Measurements from ENCODE around the gene CD40.

The CD40 gene

DNA sequence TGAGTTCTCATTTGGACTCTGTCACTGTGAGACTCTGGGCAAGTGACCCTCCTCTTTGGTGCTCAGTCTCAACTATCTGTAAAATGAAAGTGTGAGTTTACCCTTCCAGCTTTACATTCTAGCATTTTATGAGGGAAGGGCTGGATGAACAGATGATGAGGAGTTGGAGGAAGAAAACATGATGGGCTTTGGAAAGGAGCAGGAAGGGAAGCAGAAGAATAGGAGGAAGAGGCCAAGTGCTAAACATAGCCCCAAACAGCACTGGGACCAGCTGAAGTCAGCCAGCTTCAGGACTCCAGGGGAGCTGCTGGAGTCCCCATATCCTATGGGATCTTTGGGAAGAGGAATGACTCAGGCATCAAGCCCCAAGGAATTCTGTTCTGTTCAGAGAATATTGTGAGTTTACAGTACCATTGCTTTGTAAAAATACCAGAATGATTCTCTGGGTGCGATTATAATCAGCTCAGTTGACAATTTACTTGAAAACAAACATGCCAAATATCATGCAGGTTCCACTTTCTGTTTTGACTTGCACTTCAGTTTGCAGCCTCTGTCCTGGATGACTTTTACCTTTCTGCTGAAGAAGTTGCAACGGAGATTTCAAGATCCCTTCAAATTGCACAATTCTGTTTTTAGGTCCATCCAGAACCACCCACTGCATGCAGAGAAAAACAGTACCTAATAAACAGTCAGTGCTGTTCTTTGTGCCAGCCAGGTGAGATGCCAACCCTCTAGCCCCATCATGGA lies 3.2 kb downstream of the CD40 start:
- H3K4me3 ChIP-seq (ENCODE audit: insufficient read depth, low read depth, low read length, poor library complexity, severe bottlenecking) = no peak overlapping the region
- DNase-seq = no peak
- H3K27me3 ChIP-seq (replicated peaks; ENCODE audit: control insufficient read depth, insufficient read depth, low read length, poor library complexity, severe bottlenecking) = no peaks in the 10 kb centered on the region
- H3K36me3 ChIP-seq (ENCODE audit: control insufficient read depth, insufficient read depth, low read length) = no peaks in the 10 kb centered on the region
- no peaks in the 10 kb centered on the region for H3K9me3 ChIP-seq (ENCODE audit: control insufficient read depth, low read length)
- peaks cover 11% of the 10 kb centered on the region for H3K4me1 ChIP-seq (ENCODE audit: control insufficient read depth, insufficient read depth, low read length, poor library complexity, severe bottlenecking)
- H3K27ac ChIP-seq (ENCODE audit: insufficient read depth, low read length, poor library complexity, severe bottlenecking) = no peak overlapping the region

DNA sequence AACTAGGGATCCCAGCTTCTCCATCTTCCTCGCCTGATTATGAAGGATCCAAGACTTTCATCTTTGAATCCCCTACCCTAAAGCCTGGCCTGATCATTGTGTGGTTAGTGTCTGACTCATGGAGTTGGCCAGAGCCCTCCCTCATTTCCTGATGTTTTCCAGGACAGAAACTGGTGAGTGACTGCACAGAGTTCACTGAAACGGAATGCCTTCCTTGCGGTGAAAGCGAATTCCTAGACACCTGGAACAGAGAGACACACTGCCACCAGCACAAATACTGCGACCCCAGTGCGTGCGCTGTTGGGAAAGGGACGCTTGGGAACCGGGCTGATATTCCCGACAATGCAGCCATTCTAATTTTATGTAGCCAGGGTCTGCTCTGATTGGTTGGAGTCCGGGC lies 4.0 kb downstream of the CD40 start:
- no peak for DNase-seq
- Histone ChIP-seq H3K27me3 (replicated peaks; ENCODE audit: control insufficient read depth, insufficient read depth, low read length, poor library complexity, severe bottlenecking) (no peaks in the 10 kb centered on the region), H3K9me3 (ENCODE audit: control insufficient read depth, low read length) (no peaks in the 10 kb centered on the region), H3K4me3 (ENCODE audit: insufficient read depth, low read depth, low read length, poor library complexity, severe bottlenecking) (no peak overlapping the region), H3K36me3 (ENCODE audit: control insufficient read depth, insufficient read depth, low read length) (no peaks in the 10 kb centered on the region), H3K4me1 (ENCODE audit: control insufficient read depth, insufficient read depth, low read length, poor library complexity, severe bottlenecking) (peaks cover 11% of the 10 kb centered on the region), H3K27ac (ENCODE audit: insufficient read depth, low read length, poor library complexity, severe bottlenecking) (no peak overlapping the region)

GRCh38 chr20:46122516-46123481 lies 4.7 kb downstream of the CD40 start:
- no peaks in the 10 kb centered on the region for H3K9me3 ChIP-seq (ENCODE audit: control insufficient read depth, low read length)
- DNase-seq = no peak
- H3K36me3 ChIP-seq (ENCODE audit: control insufficient read depth, insufficient read depth, low read length) = no peaks in the 10 kb centered on the region
- no peak overlapping the region for H3K27ac ChIP-seq (ENCODE audit: insufficient read depth, low read length, poor library complexity, severe bottlenecking)
- H3K4me1 ChIP-seq (ENCODE audit: control insufficient read depth, insufficient read depth, low read length, poor library complexity, severe bottlenecking) = peaks cover 7% of the 10 kb centered on the region
- no peaks in the 10 kb centered on the region for H3K27me3 ChIP-seq (replicated peaks; ENCODE audit: control insufficient read depth, insufficient read depth, low read length, poor library complexity, severe bottlenecking)
- H3K4me3 ChIP-seq (ENCODE audit: insufficient read depth, low read depth, low read length, poor library complexity, severe bottlenecking) = no peak overlapping the region

DNA sequence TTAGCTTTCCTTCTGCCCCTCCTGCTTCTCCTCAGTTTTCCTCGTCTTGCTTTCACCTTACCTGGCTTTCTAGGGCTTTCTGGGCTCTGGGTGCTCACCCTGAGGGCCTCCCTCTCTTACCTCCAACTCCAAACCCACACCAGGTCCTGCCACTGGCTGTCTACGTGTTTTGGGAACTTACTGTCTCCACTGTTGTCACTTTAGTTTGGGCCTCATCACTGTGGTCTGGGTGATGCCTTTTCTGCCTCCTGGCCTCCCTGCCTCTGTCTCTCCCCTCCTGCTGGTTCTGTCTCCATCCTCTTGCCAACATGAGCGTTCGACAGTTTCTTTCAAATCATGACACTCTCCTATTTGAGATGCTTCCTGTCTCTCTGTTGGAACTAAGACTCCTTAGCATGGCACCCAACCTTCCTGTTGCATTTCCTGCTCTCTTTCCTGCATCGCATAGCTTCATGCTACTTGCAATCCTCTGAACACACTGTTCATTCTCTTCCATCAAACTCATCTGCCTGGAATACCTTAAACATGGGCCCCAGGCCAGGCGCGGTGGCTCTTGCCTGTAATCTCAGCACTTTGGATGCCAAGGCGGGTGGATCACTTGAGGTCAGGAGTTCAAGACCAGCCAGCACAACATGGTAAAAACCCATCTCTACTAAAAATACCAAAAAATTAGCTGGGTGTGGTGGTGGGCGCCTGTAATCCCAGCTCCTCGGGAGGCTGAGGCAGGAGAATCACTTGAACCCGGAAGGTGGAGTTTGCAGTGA lies 5.5 kb downstream of the CD40 start:
- no peak overlapping the region for H3K4me3 ChIP-seq (ENCODE audit: insufficient read depth, low read depth, low read length, poor library complexity, severe bottlenecking)
- H3K4me1 ChIP-seq (ENCODE audit: control insufficient read depth, insufficient read depth, low read length, poor library complexity, severe bottlenecking) = no peaks in the 10 kb centered on the region
- no peak overlapping the region for H3K27ac ChIP-seq (ENCODE audit: insufficient read depth, low read length, poor library complexity, severe bottlenecking)
- no peaks in the 10 kb centered on the region for H3K27me3 ChIP-seq (replicated peaks; ENCODE audit: control insufficient read depth, insufficient read depth, low read length, poor library complexity, severe bottlenecking)
- no peaks in the 10 kb centered on the region for H3K9me3 ChIP-seq (ENCODE audit: control insufficient read depth, low read length)
- DNase-seq = no peak
- H3K36me3 ChIP-seq (ENCODE audit: control insufficient read depth, insufficient read depth, low read length) = no peaks in the 10 kb centered on the region

- Histone ChIP-seq H3K4me1 (ENCODE audit: control insufficient read depth, insufficient read depth, low read length, poor library complexity, severe bottlenecking) (no peaks in the 10 kb centered on the region), H3K9me3 (ENCODE audit: control insufficient read depth, low read length) (no peaks in the 10 kb centered on the region), H3K27me3 (replicated peaks; ENCODE audit: control insufficient read depth, insufficient read depth, low read length, poor library complexity, severe bottlenecking) (peaks cover 9% of the 10 kb centered on the region), H3K36me3 (ENCODE audit: control insufficient read depth, insufficient read depth, low read length) (no peaks in the 10 kb centered on the region), H3K27ac (ENCODE audit: insufficient read depth, low read length, poor library complexity, severe bottlenecking) (no peak overlapping the region), H3K4me3 (ENCODE audit: insufficient read depth, low read depth, low read length, poor library complexity, severe bottlenecking) (no peak overlapping the region)
- no peak for DNase-seq
Measured at GRCh38 chr20:46126440-46127056, 8.4 kb downstream of the CD40 start.

- DNase-seq = no peak
- H3K4me3 ChIP-seq (ENCODE audit: insufficient read depth, low read depth, low read length, poor library complexity, severe bottlenecking) = no peak overlapping the region
- no peaks in the 10 kb centered on the region for H3K9me3 ChIP-seq (ENCODE audit: control insufficient read depth, low read length)
- no peak overlapping the region for H3K27ac ChIP-seq (ENCODE audit: insufficient read depth, low read length, poor library complexity, severe bottlenecking)
- no peaks in the 10 kb centered on the region for H3K36me3 ChIP-seq (ENCODE audit: control insufficient read depth, insufficient read depth, low read length)
- H3K4me1 ChIP-seq (ENCODE audit: control insufficient read depth, insufficient read depth, low read length, poor library complexity, severe bottlenecking) = no peaks in the 10 kb centered on the region
- H3K27me3 ChIP-seq (replicated peaks; ENCODE audit: control insufficient read depth, insufficient read depth, low read length, poor library complexity, severe bottlenecking) = peaks cover 9% of the 10 kb centered on the region
Measured at GRCh38 chr20:46127396-46128010, 9.4 kb downstream of the CD40 start.

DNA sequence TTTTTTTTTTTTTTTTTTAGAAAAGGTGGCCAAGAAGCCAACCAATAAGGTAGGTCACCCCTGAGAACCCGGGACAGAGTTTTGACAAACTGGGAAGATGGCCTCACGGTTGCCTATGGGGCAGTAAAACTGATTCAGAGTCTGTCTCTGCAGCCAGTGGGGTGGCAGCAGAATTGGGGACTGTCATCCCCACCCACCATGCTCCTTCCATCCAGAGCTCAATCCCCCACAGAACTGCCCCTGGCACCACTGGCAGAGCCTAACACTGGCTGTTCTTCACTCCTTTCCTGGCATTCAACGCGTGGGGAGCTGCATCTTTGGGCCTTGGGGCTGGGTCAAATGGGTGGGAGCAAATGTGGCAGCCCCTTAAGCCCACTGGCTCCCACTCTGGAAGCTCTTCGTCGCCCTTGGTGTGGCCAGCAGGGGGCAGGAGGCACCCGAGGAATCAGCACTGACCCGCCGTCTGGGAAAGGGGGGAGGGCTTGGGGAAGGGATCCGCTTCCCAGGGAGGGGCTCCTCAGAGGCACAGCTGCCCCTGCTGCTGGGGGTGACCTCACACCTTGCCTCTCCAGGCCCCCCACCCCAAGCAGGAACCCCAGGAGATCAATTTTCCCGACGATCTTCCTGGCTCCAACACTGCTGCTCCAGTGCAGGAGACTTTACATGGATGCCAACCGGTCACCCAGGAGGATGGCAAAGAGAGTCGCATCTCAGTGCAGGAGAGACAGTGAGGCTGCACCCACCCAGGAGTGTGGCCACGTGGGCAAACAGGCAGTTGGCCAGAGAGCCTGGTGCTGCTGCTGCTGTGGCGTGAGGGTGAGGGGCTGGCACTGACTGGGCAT lies 10.4 kb downstream of the CD40 start:
- DNase-seq = no peak
- H3K27me3 ChIP-seq (replicated peaks; ENCODE audit: control insufficient read depth, insufficient read depth, low read length, poor library complexity, severe bottlenecking) = peaks cover 9% of the 10 kb centered on the region
- no peaks in the 10 kb centered on the region for H3K36me3 ChIP-seq (ENCODE audit: control insufficient read depth, insufficient read depth, low read length)
- no peaks in the 10 kb centered on the region for H3K9me3 ChIP-seq (ENCODE audit: control insufficient read depth, low read length)
- H3K27ac ChIP-seq (ENCODE audit: insufficient read depth, low read length, poor library complexity, severe bottlenecking) = no peak overlapping the region
- no peak overlapping the region for H3K4me3 ChIP-seq (ENCODE audit: insufficient read depth, low read depth, low read length, poor library complexity, severe bottlenecking)
- H3K4me1 ChIP-seq (ENCODE audit: control insufficient read depth, insufficient read depth, low read length, poor library complexity, severe bottlenecking) = no peaks in the 10 kb centered on the region

GRCh38 chr20:46129955-46130481 lies 11.9 kb downstream of the CD40 start:
- Histone ChIP-seq H3K36me3 (ENCODE audit: control insufficient read depth, insufficient read depth, low read length) (no peaks in the 10 kb centered on the region), H3K9me3 (ENCODE audit: control insufficient read depth, low read length) (no peaks in the 10 kb centered on the region), H3K4me3 (ENCODE audit: insufficient read depth, low read depth, low read length, poor library complexity, severe bottlenecking) (no peak overlapping the region), H3K4me1 (ENCODE audit: control insufficient read depth, insufficient read depth, low read length, poor library complexity, severe bottlenecking) (no peaks in the 10 kb centered on the region), H3K27me3 (replicated peaks; ENCODE audit: control insufficient read depth, insufficient read depth, low read length, poor library complexity, severe bottlenecking) (peaks cover 9% of the 10 kb centered on the region), H3K27ac (ENCODE audit: insufficient read depth, low read length, poor library complexity, severe bottlenecking) (no peak overlapping the region)
- no peak for DNase-seq
